ENCODE data around the gene SLC5A4.
"Not testable (repeated sequence)": the region's sequence is repeated elsewhere in the genome, so short reads cannot be mapped to it uniquely, and the experiment has no call there.

Gene SLC5A4

DNA sequence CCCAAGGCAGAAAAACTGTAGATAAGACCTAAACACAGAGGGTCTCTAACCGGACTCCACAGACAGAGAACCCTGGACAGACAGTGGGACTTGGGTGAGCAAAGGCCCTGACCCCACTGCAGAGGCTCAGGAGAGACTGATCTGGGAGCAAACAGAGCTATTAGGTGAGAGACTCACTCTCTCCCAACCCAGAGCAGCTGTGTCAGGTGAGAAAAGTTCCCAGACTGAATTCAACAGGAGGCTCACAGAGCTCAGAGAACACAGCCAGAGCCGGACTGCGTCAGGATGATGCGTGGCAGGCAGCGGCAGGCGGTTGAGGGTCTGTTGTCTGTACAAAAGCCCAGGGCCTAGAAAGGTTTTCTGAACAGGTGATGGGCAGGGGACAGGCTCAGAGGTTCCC is 55.8 kb downstream of the SLC5A4 start:
- DNase-seq, result no peak

DNA sequence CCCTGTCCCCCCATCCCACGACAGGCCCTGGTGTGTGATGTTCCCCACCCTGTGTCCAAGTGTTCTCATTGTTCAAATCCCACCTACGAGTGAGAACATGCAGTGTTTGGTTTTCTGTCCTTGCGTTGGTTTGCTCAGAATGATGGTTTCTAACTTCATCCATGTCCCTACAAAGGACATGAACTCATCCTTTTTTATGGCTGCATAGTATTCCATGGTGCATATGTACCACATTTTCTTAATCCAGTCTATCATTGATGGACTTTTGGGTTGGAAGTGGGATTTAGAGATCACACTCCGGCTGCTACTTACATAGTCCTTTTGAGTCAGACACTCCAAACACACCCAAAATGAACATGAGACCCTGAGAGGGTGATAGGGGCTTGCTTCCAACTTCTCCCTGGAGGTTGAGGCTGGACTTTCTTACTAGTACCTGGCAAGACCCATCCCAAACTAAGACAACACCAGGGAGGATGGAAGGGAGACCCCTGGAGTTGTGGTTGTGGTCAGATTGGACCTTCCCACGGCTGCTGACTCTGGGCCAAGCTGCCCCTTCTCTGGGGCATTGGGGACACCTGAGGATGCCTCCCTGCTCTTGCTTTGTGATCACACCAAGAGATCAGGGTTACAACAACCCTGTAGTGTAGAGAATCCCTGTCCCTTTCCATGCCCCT is 57.5 kb downstream of the SLC5A4 start:
- DNase-seq, result not testable (repeated sequence)

DNA sequence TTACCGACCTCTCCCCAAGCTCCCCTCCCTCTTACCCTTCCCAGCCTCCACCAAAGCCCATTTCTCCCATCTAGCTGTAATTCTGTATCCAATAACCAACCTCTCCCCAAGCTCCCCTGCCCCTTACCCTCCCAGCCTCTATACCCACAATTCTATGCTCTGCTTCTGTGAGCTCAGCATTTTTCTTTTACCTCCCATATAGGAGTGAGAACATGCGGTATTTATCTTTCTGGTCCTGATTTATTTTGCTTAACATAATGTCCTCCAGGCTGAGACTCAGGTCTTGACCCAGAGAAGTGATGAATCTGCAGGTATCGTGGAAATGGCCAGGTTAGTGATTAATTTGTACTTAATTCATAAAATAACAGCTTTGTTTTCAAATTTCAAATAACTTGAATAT is 59.2 kb downstream of the SLC5A4 start:
- not testable (repeated sequence) for DNase-seq

DNA sequence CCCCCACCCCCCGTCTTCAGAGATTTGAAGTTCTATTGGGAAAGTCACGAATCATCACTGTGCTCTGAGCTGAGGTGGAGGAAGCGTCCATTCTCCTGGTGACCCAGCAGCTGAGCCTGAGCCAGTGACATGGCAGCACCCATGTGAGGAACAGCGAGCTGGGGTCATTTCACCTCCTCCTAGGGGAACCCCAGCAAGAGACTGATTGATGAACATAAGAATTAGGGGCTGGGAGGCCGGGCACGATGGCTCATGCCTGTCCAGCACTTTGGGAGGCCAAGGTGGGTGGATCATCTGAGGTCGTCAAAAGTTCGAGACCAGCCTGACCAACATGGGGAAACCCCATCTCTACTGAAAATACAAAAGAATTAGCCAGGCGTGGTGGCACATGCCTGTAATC is 61.8 kb downstream of the SLC5A4 start:
- not testable (repeated sequence) for DNase-seq

DNA sequence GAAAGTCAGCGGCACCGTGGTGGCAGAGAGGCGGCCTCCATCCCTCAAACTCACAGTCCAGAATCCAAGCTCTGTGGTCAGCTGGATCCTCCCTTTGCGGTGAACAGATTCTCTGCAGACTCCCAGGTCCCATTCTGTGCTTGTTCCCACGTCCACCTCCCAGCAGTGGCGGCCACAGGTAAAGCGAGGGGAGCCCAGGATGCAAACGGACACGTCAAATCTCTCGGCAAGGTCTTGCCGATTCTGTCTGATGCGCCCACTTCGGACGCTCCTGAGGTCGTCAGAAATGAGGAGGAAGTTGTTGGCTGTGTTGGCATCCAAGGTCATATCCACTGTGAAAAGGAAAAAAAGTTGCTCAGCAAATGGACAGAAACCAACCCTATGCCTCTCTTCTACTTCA is 64.1 kb downstream of the SLC5A4 start:
- DNase-seq, result not testable (repeated sequence)

DNA sequence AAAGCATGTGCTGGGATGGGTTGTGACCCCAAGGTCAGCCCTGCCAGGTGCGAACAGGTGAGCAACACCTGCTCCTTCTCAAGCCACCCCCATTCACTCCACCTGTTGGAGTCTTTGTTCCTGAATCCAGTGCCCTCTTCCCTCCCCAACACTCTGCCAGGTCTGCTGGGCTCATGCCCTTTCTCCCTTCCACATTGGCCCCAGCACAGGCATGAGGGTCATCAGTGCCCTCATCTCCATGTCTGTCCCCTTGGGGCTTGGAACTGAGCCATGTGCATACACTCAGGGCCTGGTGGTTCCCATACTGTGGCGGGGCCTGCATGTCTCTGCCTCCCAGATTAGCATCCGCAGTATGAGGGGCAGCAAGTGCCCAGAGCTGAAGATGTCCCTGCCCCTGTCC is 69.3 kb downstream of the SLC5A4 start:
- DNase-seq, result no peak

DNA sequence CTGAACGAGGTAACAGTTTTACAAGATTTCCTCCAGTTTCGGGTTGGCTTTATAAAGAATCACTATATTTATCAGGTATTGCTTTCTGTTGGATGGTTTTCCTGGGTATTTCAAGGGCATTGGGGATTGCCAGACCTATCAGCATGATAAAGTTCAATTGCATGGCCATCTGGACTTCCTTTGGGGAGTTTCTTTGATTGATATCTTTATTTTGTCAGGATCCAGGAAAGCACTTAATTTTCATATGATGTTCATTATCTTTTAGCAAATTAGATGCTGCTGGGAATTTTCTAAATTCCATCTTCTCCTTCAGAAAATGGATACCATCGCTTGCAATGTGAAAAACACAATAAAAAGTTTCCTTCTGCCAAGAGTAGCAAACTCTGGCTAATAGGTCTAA is 71.5 kb downstream of the SLC5A4 start:
- DNase-seq, result no peak

DNA sequence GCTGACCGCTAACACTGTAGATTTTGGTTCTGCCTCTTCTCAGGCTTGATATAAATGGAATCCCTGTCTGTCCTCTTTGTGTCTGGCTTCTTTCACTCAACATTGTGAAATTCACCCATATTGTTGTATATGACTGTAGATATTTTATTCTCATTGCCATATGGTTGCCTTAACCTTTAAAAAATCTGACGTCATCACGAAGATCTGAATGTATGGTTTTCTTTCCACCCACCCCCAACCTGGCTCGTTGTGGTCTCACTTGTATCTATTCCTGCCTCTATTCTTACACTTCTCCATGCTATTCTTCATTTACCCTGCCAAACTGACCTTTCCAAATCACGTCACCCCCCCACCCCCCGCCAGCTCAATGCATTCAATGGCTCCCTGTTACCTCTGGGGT is 74.1 kb downstream of the SLC5A4 start:
- DNase-seq, result no peak

DNA sequence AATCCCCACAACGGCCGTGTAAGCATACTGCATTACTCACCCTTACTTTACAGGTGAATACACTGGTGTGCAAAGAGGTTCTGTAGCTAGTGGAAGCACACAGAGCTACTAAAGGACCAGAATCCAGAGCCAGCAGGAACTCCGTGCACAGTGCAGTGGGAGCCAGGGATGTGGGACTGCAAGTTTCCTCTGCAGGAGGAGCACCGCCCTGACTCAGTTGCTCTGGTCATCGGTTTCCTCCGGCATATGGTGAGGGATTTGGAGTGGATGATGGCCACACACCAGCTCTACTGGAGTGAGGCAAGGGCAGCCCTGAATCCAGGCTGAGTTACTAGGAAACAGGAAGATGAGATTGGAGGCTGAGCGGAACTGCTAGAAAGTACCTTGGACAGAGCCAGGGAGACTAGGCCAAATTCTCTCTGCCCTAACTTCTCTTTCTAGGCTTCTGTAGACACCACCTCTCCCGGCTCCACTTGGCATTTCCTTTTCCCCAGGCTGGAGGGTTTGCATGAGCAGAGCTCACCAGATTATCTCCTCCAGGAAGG is 77.9 kb downstream of the SLC5A4 start:
- no peak for DNase-seq

DNA sequence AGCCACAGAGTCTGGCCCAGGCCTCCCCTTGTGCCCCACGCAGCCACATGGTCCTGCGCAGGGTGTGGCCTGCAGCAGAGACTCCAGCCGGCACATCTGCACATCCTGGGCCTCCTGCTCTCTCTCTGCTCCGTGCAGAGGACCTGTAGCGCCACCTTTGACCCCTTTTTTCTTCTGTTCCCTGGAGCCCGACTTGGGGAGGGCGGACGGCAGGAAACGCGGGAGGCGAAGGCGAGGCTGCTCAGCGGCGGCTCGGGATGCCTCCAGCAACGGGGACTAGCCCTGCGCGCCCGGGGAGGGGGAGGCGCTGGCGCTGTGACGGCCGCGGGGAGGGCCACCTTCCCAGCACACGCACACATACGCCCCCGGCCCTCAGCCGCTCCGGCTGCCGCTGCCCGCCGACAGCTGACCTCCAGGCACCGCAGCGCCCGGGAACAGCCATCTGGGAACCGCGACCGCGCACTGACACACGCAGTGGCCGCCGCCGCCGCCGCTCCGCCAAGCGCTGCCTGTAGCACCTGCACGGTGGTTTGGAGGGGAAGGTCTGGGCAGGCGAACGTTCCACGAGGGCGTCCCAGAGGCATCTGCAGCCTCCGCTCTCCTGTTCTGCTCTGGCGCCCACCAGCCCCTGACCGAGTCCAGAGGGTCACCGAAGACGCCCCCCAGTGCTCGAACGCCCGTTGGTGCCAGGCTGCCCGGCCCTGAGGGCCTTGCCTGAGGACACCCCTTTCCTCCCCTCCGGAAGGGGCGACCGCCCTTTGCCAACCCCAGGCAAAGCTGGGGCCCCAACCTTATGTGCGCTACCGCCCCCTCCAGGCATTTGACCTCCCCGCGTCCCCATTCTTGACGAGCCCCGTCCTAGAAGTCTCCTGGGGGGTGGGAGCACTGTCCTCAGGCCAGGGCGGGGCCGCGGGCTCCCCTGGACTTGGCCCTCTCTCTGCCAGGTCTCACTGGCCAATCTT is 79.2 kb downstream of the SLC5A4 start:
- DNase-seq, result no peak

DNA sequence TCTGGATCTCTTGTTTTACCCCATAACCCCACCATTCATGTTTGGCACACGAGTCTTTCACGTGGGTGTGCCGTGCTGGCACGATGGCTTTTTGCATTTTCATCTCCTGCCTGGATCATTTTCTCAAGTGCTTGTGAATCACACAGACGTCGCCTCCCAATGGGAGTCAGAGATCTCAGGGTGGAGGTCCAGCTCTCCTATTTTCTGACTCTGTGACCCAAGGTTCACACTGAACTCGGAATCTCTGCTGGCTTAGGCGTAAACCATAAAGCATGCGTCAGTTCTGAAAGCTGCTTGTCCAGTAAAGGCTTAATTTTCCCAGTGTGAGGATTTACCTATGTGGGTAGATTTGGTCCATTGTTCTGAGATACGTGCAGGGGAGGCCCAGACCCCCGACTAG is 80.0 kb downstream of the SLC5A4 start:
- DNase-seq, result no peak

Measured in NCI-H748 treated with DMSO at 0.1 percent for 48 hours (cell line).